ENCODE results near the gene SLC8B1.
"Not testable (repeated sequence)": the region's sequence is repeated elsewhere in the genome, so short reads cannot be mapped to it uniquely, and the experiment has no call there.

Gene SLC8B1

GRCh38 chr12:113354192-113354591 is 19.3 kb upstream of the SLC8B1 start:
- DNase-seq = not testable (repeated sequence)

GRCh38 chr12:113351089-113351488 is 16.2 kb upstream of the SLC8B1 start:
- no peak for DNase-seq

GRCh38 chr12:113348849-113349536 is 14.1 kb upstream of the SLC8B1 start:
- no peak for DNase-seq

GRCh38 chr12:113347892-113348291 is 13.0 kb upstream of the SLC8B1 start:
- DNase-seq = no peak

GRCh38 chr12:113347107-113347506 is 12.2 kb upstream of the SLC8B1 start:
- DNase-seq = no peak

- DNase-seq = no peak
These were observed 11.4 kb upstream of the SLC8B1 start for GRCh38 chr12:113346353-113346752.

GRCh38 chr12:113345318-113345717 is 10.4 kb upstream of the SLC8B1 start:
- DNase-seq = no peak

GRCh38 chr12:113341535-113341934 is 6.6 kb upstream of the SLC8B1 start:
- DNase-seq = no peak

- DNase-seq = no peak
These were observed 5.2 kb upstream of the SLC8B1 start for GRCh38 chr12:113340061-113340460.

- no peak for DNase-seq
These were observed 4.6 kb upstream of the SLC8B1 start for GRCh38 chr12:113339540-113339939.

GRCh38 chr12:113333877-113334785 is 778 bp downstream of the SLC8B1 start:
- no peak for DNase-seq

GRCh38 chr12:113333418-113333750 is 1.5 kb downstream of the SLC8B1 start:
- DNase-seq = no peak

- DNase-seq = no peak
These were observed 2.1 kb downstream of the SLC8B1 start for GRCh38 chr12:113332688-113333417.

GRCh38 chr12:113330505-113330904 is 4.4 kb downstream of the SLC8B1 start:
- no peak for DNase-seq

GRCh38 chr12:113329791-113330417 is 5.0 kb downstream of the SLC8B1 start:
- DNase-seq = no peak

- no peak for DNase-seq
These were observed 5.7 kb downstream of the SLC8B1 start for GRCh38 chr12:113329022-113329790.

GRCh38 chr12:113328368-113328889 is 6.5 kb downstream of the SLC8B1 start:
- DNase-seq = no peak

GRCh38 chr12:113326775-113327395 is 8.0 kb downstream of the SLC8B1 start:
- no peak for DNase-seq

GRCh38 chr12:113325916-113326315 is 9.0 kb downstream of the SLC8B1 start:
- no peak for DNase-seq

GRCh38 chr12:113322343-113322742 is 12.6 kb downstream of the SLC8B1 start:
- DNase-seq = no peak

- no peak for DNase-seq
These were observed 14.5 kb downstream of the SLC8B1 start for GRCh38 chr12:113320401-113320800.
